HG03571 (cell line): ENCODE results near the gene LRSAM1.

Experiments used
- ATAC-seq: cut with Tn5 transposase; IDR thresholded peaks from one replicate; pipeline ENCODE4 v1.9.1; 2021; ENCODE audit not compliant: unreplicated experiment

The LRSAM1 gene

DNA sequence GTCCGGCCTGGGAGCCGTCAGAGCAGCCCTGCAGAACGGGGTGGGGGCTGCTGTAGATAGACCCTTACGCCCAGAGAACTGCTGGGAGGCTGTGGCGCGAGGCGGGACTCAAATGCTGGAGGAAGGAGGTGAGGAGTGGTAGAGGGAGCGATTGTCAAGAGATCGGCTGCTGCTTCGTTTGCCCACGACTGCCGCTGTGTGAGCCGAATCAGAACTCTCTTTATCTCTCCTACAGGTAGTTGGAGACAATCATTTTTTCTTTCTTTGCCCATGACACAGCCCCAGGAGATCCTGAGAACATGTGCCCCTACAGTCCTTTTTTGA, 26.7 kb upstream of the LRSAM1 start:
- ATAC-seq = peak; percentile 23

DNA sequence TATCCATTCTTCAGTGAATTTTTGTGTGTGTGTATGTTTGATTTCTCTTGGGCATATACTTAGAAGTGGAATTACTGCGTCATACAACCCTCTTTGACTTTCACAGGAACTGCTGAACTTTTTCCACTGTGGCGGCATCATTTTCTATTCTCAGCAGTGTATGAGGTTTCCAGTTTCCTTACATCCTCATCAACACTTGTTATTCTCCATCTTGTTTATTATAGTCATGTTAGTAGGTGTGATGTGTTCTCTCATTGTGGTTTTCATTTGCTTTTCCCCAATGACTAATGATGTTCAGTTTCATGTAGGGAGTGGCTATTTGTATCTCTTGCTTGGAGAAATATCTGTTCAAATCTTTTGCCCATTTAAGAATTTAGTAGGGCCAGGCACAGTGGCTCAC, 24.6 kb upstream of the LRSAM1 start:
- no peak for ATAC-seq

DNA sequence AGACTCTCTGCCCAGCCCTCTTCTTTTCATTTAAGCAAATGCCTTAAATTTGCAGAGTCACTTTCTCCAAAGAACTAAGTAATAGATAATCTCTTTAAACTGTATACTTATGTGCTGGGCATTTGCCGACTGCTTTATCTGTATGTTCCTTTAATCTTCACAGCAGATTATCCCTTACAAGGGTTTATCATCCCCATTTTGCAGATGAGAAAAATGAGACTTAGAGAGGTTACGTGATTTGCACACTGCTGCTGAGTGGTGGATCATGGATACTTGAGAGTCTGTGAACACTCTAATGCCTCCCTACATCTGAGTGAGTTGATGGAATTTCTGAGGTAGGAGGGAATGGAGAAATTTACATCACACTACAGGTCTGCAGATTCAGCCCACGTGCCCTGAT, 23.0 kb upstream of the LRSAM1 start:
- ATAC-seq = no peak

DNA sequence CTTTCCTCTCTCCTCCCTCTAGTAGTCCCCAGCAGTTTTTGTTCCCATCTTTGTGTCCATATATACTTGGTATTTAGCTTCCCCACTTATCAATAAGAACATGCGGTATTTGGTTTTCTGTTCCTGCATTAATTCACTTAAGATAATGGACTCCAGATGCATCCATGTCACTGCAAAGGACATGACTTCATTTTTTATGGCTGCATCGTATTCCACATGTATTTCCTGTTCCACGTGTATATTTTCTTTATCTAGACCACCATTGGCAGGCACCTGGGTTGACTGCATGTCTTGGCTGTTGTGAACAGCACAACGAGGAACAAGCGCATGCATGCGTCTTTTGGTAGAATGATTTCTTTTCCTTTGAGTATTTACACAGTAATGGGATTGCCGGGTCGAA, 20.9 kb upstream of the LRSAM1 start:
- ATAC-seq = no peak

DNA sequence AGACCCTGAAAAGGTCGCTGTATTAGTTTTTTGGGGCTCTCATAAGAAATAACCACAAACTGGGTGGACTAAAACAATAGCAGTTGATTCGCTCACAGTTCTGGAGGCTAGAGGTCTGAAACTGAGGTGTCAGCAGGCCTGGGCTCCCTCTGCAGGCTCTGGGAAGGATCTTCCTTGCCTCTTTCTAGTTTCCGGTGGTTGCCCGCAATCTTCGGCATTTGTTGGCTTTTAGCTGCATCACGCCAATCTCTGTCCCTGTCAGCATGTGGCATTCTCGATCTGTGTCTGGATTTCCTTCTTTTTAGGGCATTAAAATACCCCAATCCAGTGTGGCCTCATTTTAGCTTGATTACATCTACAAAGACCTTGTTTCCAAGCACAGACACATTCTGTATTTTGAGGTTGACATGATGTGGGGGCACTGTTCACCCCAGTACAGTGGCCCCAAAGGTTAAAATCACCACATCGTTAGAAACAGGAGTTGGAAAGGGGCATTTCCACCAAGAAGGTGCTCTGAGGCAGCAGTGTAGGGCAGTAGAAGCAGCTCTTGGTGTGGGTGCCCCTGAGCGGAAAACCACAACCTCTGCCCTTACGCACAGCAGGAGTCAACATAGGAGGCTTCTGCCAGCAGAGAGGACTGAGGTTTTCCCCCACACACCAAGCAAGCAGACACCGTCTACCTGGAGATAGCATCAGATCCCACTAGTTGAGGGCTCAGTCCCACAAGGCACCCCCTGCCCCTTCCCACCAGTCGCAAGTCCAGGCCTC, 13.6 kb upstream of the LRSAM1 start:
- no peak for ATAC-seq

DNA sequence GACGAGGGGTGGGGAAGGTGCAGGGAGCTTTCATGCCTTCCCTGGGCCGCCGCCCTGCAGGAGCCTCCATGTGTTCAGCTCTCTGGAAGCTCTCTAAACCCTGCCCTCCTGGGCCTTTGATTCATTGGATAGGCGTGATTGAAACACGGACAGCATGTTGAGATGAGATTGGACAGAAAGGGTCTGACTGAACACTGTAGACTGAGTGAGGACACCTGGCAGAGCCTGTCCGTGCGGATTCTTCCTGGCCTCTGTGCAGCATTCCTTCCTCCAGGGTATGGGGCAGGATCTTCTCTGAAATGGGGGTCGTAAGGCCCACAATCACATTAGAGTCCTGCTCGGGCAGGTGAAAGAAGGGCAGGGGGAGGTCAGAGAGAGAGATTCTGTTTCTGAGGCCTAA, 12.9 kb upstream of the LRSAM1 start:
- no peak for ATAC-seq

DNA sequence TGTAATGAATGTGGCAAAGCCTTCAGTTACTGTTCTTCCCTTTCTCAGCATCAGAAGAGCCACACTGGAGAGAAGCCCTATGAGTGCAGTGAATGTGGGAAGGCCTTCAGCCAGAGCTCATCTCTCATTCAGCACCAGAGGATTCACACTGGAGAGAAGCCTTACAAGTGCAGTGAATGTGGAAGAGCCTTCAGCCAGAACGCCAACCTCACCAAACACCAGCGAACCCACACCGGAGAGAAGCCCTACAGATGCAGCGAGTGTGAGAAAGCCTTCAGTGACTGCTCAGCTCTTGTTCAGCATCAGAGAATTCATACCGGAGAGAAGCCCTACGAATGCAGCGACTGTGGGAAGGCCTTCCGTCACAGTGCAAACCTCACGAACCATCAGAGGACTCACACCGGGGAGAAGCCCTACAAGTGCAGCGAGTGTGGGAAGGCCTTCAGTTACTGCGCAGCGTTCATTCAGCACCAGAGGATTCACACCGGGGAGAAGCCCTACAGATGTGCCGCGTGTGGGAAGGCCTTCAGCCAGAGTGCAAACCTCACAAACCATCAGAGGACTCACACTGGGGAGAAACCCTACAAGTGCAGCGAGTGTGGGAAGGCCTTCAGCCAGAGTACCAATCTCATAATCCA, 6.9 kb upstream of the LRSAM1 start:
- ATAC-seq = no peak

DNA sequence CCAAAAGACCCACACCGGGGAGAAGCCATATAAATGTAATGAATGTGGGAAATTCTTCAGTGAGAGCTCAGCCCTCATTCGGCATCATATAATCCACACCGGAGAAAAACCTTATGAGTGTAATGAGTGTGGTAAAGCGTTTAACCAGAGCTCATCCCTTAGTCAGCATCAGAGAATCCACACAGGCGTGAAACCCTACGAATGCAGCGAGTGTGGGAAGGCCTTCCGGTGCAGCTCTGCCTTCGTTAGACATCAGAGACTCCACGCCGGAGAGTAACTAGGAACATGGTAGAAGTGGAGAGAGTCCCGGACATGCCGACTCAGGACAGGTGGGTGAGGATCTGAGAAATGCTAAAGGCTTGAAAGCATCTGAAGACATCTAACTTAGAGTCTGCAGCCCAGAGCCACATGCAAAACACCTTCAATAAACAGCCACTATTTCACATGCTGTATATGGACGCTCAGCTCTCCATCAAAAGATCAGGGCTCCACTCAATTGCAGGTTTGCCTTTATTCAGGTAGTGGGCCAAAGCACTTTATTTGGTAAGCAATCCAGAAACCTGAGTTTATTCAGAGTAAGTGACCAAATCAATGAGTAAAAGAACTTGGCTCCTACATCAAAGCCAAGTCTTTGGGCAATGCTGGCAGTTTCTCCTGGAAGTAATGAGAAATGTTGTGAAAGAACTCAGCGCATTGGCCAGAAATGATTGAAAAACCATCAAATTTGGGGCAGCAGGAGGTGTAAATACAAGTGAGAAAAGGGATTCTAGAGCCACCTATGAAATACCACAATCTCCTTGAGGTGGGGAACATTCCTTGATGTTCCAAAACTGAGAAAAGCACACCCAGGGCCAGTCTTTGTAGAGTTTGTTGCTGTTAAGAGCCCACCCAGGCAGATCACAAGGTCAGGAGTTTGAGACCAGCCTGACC, 6.1 kb upstream of the LRSAM1 start:
- no peak for ATAC-seq

DNA sequence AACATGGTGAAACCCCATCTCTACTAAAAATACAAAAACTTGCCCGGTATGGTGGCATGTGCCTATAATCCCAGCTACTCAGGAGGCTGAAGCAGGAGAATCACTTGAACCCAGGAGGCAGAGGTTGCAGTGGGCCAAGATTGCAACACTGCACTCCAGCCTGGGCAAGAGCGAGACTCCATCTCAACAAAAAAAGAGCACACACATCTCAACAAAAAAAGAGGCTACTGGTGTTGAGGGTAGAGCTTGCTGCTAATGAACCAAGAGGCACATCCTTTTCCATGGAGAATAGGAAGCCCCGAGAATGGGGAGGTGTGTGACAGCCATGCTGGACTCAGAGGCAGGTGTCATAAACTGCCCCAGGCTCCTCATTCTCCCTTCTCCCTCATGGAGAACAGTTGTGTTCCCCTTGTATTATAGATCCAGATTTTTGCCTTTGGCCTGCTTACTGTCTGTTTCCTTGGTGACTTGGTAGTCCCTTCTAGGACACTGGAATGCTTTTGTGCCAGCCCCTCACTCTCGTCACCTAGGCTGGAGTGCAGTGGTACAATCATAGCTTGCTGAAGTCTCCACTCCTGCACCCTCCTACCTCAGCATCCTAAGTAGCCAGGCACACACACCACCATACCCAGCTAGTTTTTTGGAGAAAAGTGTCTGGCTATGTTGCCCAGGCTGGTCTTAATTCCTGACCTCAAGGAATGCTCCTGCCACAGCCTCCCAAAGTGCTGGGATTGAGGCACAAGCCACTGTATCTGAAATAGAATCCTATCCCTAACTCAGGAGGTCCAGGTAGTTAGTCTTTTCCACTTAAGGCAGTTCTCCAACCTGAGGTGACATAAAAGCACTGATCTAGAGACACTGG, 5.2 kb upstream of the LRSAM1 start:
- no peak for ATAC-seq

DNA sequence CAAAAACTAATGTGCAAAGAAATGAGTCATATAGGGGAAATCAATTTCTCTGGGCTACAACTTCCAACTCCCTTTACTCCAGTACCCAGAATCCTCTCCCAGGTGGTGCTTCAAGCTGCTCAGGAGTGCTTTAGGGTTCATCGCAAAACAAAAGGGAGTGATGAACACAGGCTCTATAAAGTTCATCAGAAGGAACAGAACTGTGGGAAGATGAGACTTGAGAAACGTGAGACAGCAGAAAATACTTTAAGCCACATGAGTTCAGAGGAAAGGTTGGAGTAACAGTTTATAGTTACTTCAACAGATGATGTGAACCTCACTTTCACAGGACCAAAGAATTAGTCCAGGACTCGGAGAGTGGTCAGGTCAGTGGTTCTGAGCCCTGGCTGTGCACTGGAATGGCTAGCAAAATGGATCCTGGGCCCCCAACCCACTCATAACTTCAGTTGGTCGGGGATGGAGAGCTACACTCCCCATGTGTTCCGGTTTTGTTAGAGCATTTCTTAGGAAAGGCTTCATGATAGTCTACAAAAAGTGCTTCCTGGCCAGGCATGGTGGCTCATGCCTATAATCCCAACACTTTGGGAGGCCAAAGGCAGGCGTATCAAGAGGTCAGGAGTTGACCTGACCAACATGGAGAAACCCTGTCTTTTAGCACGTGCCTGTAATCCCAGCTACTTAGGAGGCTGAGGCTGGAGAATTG, 4.4 kb upstream of the LRSAM1 start:
- no peak for ATAC-seq

DNA sequence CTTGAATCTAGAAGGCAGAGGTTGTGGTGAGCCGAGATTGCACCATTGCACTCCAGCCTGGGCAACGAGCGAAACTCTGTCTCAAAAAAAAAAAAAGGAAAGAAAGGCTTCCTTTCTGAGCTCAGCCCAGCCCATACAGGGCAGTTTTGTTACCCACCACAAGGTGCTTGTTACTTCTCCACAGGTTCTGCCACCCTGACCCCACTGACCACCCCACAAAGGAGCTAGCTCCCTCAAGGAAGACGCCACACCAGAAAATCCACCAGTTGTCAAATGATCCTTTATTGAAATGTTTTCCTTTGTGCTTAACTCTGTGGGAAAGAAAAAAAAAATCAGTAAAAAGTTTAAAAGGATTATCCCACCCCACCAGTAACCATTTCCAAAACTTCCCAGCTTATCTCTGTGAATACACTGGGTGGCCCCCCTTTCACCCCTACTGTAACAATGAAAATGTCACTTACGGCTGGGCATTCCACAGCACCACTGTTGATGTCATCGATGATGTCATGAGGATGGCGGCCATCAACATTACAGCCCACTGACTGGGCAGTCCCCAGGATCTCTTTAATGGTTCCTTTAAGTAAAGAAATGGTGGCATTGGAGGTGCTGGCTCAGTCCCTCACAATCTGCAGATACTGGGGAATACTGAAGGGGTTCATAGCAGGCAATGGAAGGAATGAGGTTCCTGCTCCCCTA, 3.7 kb upstream of the LRSAM1 start:
- ATAC-seq = no peak

DNA sequence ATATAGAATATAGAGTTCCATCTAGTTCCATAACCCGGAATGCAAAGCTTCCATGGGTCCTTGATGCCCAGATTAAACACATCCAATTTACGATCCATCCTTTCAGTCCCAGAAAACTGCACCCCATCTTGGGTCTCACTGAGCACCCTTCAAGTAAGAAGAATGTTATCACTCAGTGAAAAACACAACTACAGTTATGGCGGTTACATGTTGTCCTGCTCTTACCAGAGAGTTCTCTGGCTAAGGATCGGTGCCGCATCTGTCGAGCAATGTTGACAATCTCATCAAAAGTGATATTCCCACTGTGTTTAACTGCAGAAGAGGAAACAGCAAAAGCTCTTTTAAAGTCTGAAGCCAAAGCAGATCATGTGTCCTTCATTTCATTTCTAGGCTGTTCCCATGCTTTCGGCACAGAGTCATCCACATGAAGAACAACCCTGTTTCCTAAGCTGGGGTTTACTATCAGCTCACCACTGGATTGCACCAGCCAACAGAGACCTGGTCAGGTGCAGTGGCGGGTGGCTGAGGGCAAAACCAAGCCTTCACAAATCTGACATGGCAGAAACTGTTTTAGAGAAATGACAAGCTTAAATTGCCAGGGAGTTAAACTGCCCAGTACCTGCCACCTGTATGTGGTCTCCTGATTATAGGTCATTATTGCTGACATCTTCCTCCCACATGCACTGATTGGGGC, 3.1 kb upstream of the LRSAM1 start:
- ATAC-seq = no peak

DNA sequence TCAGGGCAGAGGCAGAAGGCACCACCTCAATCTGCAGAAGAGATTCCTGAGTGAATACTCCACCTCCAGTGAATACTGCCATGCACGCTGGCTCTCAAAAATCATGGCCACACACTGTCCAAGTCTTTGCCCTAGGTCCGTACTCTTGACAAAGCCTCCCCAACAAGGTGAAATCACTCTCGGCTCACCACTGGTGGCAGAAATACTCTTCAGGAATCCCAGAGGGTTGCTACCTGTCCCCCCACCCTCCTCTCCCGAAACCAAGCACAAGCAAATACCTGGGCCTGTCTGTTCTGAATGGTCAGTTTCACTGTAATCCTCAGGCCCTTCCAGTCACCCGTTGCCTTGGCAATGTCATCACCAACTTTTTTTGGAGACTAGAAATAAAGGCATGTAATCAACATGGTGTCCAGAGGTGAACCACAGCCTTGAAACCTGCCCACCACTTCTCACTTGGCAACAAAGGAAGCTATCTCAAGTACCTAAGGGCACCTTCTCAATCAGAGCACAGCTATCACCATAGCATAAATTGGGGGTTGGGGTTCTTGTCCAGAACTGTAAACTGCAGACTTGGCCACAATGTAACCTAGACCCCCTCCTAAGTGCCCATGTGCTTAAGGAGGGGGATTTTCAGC, 1.9 kb upstream of the LRSAM1 start:
- no peak for ATAC-seq

DNA sequence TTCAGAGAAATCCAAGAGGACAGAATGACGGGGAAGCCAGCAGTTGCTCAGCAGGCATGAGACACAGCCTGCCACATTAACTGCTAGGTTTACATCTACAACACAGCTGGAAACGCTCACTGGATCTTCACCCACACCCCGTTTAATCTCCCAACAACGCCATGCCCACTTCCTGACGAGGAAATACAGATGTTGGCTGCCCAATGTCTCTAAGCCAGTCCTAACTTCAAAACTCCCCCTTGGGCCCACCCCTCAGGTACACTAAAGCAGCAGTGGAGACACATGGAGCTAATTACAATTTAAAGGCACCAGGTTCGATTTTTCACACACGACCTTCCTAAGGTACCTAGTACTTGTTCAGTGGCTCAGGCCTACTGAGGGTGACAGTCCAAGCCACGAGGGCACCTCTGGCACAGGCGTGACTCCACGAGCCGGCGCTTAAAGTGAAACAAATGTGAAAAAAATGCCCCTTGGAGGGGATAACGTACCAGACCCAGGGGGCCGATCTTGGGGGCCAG, 1.0 kb upstream of the LRSAM1 start:
- no peak for ATAC-seq

DNA sequence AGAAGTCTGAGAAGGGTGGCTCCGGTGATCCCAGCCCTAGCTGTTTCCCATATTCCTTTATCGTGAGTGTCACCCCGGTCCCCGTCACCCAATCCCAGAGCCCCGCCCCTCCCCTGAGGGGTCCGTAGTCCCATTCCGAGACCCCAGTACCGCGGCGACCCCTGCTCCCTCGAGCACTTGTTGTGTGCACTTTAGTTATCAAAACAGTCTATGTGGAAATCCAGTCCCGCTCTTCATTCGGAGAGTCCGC, 223 bp downstream of the LRSAM1 start:
- ATAC-seq = peak; percentile 19

DNA sequence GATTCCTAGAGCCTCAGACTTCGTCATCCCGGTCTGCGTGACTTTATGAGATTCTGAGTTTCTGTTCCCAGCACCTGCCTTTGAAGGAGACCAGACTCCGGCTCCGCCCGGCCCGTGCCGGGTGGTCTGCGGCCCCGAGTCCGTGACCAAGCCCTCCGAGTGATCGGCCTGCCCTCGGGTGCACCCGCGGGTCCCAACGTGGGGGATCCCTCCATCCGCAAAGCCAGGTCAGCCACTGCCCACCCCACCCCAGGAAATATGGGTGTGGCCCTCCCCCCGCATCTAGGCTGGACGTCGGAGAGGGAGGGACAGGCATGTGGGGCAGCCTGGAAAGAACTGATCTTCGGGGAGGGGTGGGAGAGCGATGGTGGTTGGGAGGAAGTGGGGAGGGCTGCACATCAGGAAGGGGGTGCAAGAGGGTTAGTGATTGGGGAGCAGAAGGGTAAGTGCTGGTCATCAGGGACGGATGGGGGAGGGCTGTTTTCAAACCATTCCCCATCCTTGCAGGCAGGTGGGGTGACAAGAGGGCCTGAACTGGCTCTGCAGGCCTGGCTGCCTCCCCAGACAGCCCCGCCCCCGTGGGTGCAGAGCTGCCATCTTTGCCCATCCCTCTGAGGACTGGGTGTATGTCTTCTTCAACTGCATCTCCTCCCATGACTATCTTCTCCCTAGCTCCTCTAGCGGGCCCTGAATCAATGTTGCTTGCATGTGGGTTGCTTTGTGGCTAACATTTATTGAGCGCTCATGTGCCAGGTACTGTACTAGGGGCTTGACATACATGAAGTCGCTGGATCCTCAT, 747 bp downstream of the LRSAM1 start:
- ATAC-seq = peak; percentile 5

DNA sequence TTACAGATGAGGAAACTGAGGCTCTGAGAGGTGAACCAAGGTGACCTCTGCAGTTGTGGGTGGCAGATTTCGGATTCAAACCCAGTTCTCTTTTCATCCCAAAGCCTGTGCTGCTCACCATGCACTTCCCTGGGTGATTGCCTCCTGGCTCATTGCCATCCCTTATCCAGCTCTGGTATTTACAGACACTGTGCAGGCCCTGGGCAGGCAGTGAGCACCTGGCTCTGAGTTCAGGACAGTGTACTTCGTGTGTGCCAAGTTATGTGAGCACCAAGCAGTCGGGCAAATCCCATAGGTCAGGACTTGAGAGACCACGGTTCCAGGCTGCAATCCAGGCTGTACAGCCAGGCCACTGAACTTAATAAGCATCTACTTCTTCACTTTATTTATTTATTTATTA, 1.4 kb downstream of the LRSAM1 start:
- ATAC-seq = no peak
